Sigmoid colon (tissue), 7 donors: ENCODE results near the gene BTG2. TPM values are rescaled to one million over a fixed set of nuclear protein-coding genes. Genes with fewer than 3 reads are reported as not detected.

Experiments used
- DNase-seq: peaks from one replicate; pipeline ENCODE4 v3.0.0-alpha.2; 2019
- H3K27ac ChIP-seq, 4 donors: fragments of 200-600 bp; sonication (generic); one replicate each; pipeline ENCODE4 v1.5.1; 2016 to 2019; ENCODE audit warnings: mild to moderate bottlenecking in 1 of 4
- H3K27me3 ChIP-seq, 3 donors: fragments of 200-600 bp; sonication (generic); one replicate each; pipeline ENCODE4 v1.5.1; 2019; ENCODE audit warnings: mild to moderate bottlenecking in 1 of 3
- H3K36me3 ChIP-seq, 4 donors: fragments of 200-600 bp; sonication (generic); one replicate each; pipeline ENCODE4 v1.5.1; 2016 to 2019
- H3K4me1 ChIP-seq, 4 donors: fragments of 200-600 bp; sonication (generic); one replicate each; pipeline ENCODE4 v1.5.1; 2017 to 2019
- H3K4me3 ChIP-seq, 4 donors: fragments of 200-600 bp; sonication (generic); one replicate each; pipeline ENCODE4 v1.5.1; 2017 to 2019; ENCODE audit warnings: mild to moderate bottlenecking in 2 of 4, moderate library complexity in 1 of 4
- H3K9me3 ChIP-seq, 4 donors: fragments of 200-600 bp in 3 of 4; sonication (generic) in 3 of 4; one replicate each; pipeline versions ENCODE4 v1.5.1 to v1.6.1; 2013 to 2019
- CTCF ChIP-seq, 4 experiments: fragments of 450-650 bp in 3 of 4; fragments of 200-600 bp in 1 of 4; IDR thresholded peaks; one replicate each; pipeline ENCODE4 v1.5.1; 2016 to 2019; ENCODE audit warnings: antibody characterized with exemption in 4 of 4, mild to moderate bottlenecking in 3 of 4, moderate library complexity in 2 of 4
- EP300 ChIP-seq, 4 donors: sonication (generic); formaldehyde crosslinking; IDR thresholded peaks; one replicate each; pipeline ENCODE4 v1.6.1; 2017; ENCODE audit warnings: antibody characterized with exemption in 4 of 4
- POLR2A ChIP-seq, 2 donors: fragments of 450-650 bp; IDR thresholded peaks; one replicate each; pipeline ENCODE4 v1.6.1; 2016; ENCODE audit warnings: antibody characterized with exemption in 2 of 2, mild to moderate bottlenecking in 2 of 2, moderate library complexity in 2 of 2
- POLR2AphosphoS5 ChIP-seq, 4 donors: sonication (generic); formaldehyde crosslinking; IDR thresholded peaks; one replicate each; pipeline ENCODE4 v1.6.1; 2017; ENCODE audit warnings: antibody characterized with exemption in 4 of 4
- WGBS, 2 donors: extraction: QIAGEN DNeasy Blood & Tissue Kit; methylation state at CpG; one replicate each; pipeline ENCODE4 v1.1.7; 2013; 5-methylcytosine and 5-hydroxymethylcytosine counted together
- intact Hi-C: fragments of 100-400 bp; cut with DNase I; formaldehyde crosslinking; loops from one replicate; pipeline ENCODE4 v1.15.1; 2023
- polyA plus RNA-seq, 3 donors: library from polyadenylated mRNA; stranded (reverse); fragments of 200-250 nt; gene quantifications; one replicate each; pipeline ENCODE4 v1.2.3, GENCODE V29; 2013
- total RNA-seq, 4 donors: library from RNA; depleted of rRNA; stranded (reverse); fragments of >200 nt; gene quantifications; one replicate each; pipeline ENCODE4 v1.1.0, GENCODE V29; 2016
- donor health status: healthy with polysubstance abuse.
- donor health status: Bipolar disorder and iron deficiency.
- donor health status: healthy.

BTG2 gene
- total and polyA plus RNA-seq, 7 donors, result 37.2 to 397 (median 81.0) TPM

- DNase-seq, result peak; percentile 82
- Histone ChIP-seq H3K36me3 (no peaks in the 10 kb centered on the region), H3K4me1 (peaks cover 0 to 56% (median 48%) of the 10 kb centered on the region in 4 donors), H3K9me3 (no peaks in the 10 kb centered on the region), H3K27me3 (no peaks in the 10 kb centered on the region), H3K27ac (peak overlapping the region; percentile 90 to 94 (median 92)), H3K4me3 (no peak overlapping the region)
- no peak for TF ChIP-seq POLR2A (IDR thresholded peaks at IDR 0.05)
- peak in 3 of 4 donors; percentile 16 to 62 (median 27) for TF ChIP-seq POLR2AphosphoS5 (IDR thresholded peaks at IDR 0.05)
- 35 to 40% methylated on average over 9 of the region's 9 CpGs for WGBS, 2 donors
- intact Hi-C loops, result no loop called here
These were observed 18.0 kb upstream of the BTG2 start for GRCh38 chr1:203287109-203287893.

DNA sequence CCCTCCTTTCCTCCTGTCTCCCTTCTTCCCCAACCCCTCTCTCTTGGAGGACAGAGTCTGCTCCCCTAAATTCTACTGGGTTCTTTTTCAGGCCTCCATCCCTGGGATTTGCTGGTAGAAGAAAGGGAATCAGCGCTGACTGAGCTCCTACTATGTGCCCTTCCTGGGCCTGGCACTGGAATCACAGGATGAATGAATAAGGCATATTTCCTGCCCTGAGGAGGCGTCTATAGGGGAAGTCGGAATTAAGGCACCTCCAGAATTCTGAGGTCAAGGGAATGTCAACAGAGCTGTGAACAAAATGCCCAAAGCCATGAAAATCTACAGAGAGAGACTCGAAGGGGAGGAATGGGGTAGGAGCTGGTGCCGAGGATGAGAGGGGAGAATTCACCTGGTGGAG is 17.4 kb upstream of the BTG2 start:
- H3K36me3 ChIP-seq, result no peaks in the 10 kb centered on the region
- H3K4me1 ChIP-seq, result peaks cover 0 to 50% (median 45%) of the 10 kb centered on the region in 4 donors
- intact Hi-C loops, result no loop called here
- no peaks in the 10 kb centered on the region for H3K9me3 ChIP-seq
- 82% methylated on average over 5 of the region's 5 CpGs for WGBS, 2 donors
- no peak for DNase-seq
- no peak for TF ChIP-seq CTCF (IDR thresholded peaks at IDR 0.05)
- no peak for TF ChIP-seq POLR2AphosphoS5 (IDR thresholded peaks at IDR 0.05)
- TF ChIP-seq EP300 (IDR thresholded peaks at IDR 0.05), result no peak
- no peak for TF ChIP-seq POLR2A (IDR thresholded peaks at IDR 0.05)
- no peaks in the 10 kb centered on the region for H3K27me3 ChIP-seq
- peak overlapping the region; percentile 90 to 94 (median 92) for H3K27ac ChIP-seq
- H3K4me3 ChIP-seq, result no peak overlapping the region

GRCh38 chr1:203288400-203288799 is 16.9 kb upstream of the BTG2 start:
- Histone ChIP-seq H3K36me3 (no peaks in the 10 kb centered on the region), H3K4me1 (peaks cover 0 to 47% (median 43%) of the 10 kb centered on the region in 4 donors), H3K27me3 (no peaks in the 10 kb centered on the region), H3K27ac (peak overlapping the region; percentile 90 to 94 (median 92)), H3K9me3 (no peaks in the 10 kb centered on the region), H3K4me3 (no peak overlapping the region)
- intact Hi-C loops, result no loop called here
- 16 to 58% methylated on average over 7 of the region's 7 CpGs for WGBS, 2 donors
- no peak for TF ChIP-seq POLR2A (IDR thresholded peaks at IDR 0.05)
- no peak for TF ChIP-seq EP300 (IDR thresholded peaks at IDR 0.05)
- no peak for TF ChIP-seq POLR2AphosphoS5 (IDR thresholded peaks at IDR 0.05)
- TF ChIP-seq CTCF (IDR thresholded peaks at IDR 0.05), result no peak
- no peak for DNase-seq

- Histone ChIP-seq H3K27me3 (no peaks in the 10 kb centered on the region), H3K36me3 (no peaks in the 10 kb centered on the region), H3K27ac (peak overlapping the region; percentile 90 to 94 (median 92)), H3K4me1 (peaks cover 0 to 47% (median 43%) of the 10 kb centered on the region in 4 donors), H3K9me3 (no peaks in the 10 kb centered on the region), H3K4me3 (peak overlapping the region in 1 of 4 donors; percentile 39)
- TF ChIP-seq POLR2AphosphoS5 (IDR thresholded peaks at IDR 0.05) (no peak), EP300 (IDR thresholded peaks at IDR 0.05) (no peak), POLR2A (IDR thresholded peaks at IDR 0.05) (no peak), CTCF (IDR thresholded peaks at IDR 0.05) (no peak)
- 15 to 25% methylated on average over 12 of the region's 12 CpGs for WGBS, 2 donors
- intact Hi-C loops, result no loop called here
- DNase-seq, result peak; percentile 73
These were observed 15.9 kb upstream of the BTG2 start for GRCh38 chr1:203289281-203289981.

DNA sequence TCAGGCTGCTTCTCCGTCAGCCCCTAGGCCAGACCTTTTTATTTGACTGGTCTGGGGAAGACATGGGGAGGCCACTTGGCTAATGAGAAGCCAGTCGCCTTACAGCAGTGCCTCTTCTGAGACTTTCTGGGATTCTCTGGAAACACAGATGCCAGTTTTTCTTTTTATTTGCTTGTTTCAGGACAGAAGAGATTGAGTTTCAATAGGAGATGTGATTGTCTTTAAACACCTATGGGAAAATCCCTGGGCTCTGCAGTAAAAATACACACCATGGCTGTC is 15.4 kb upstream of the BTG2 start:
- Histone ChIP-seq H3K27ac (peak overlapping the region; percentile 90 to 94 (median 92)), H3K27me3 (no peaks in the 10 kb centered on the region), H3K4me3 (peak overlapping the region in 3 of 4 donors; percentile 35 to 39 (median 38)), H3K36me3 (no peaks in the 10 kb centered on the region), H3K4me1 (peaks cover 0 to 47% (median 43%) of the 10 kb centered on the region in 4 donors), H3K9me3 (no peaks in the 10 kb centered on the region)
- TF ChIP-seq POLR2A (IDR thresholded peaks at IDR 0.05), result no peak
- TF ChIP-seq POLR2AphosphoS5 (IDR thresholded peaks at IDR 0.05), result no peak
- no peak for TF ChIP-seq CTCF (IDR thresholded peaks at IDR 0.05)
- no peak for TF ChIP-seq EP300 (IDR thresholded peaks at IDR 0.05)
- intact Hi-C loops, result no loop called here
- no peak for DNase-seq
- WGBS, 2 donors, result 30 to 34% methylated on average over 2 of the region's 2 CpGs
